Endothelial cell of umbilical vein (primary cell): ENCODE results near the gene TEKT1. TPM values are rescaled to one million over a fixed set of nuclear protein-coding genes. Genes with fewer than 3 reads are reported as not detected.
A peak's percentile ranks its signal among the peaks of the same experiment; 100 is the strongest.

Experiments
- BruUV-seq: library from RNA; stranded (reverse); fragments of 400-500 nt; replicated peaks from 2 replicates; lab custom pipeline; 2021; lab: Mats Ljungman, UMichigan
- CTCF ChIA-PET: fragments of 300-600, 350-600 bp; sonication (Branson Sonifier 250); formaldehyde crosslinking; loops from one replicate; lab custom pipeline; 2021; ENCODE audit warnings: antibody characterized with exemption, inconsistent platforms; lab: Charles Lee
- POLR2A ChIA-PET: fragments of 300-600, 350-600 bp; sonication (Branson Sonifier 250); formaldehyde crosslinking; loops from one replicate; lab custom pipeline; 2021; ENCODE audit warnings: antibody characterized with exemption, inconsistent platforms; lab: Charles Lee
- DNase-seq: peaks from one replicate; pipeline ENCODE4 v3.0.0-alpha.2; 2011; ENCODE audit warnings: low read depth, low spot score
- FAIRE-seq: peaks from 2 replicates; lab custom pipeline; 2011; peaks lifted over from hg19 to GRCh38; lab: Jason Lieb, UNC
- H2AFZ ChIP-seq: 2 replicates; pipeline ENCODE4 v1.6.0; 2012; ENCODE audit warnings: low read depth, low read length, control low read depth, inconsistent platforms
- H3K27ac ChIP-seq: 2 replicates; pipeline ENCODE4 v1.5.1; 2011; ENCODE audit warnings: low read depth, mild to moderate bottlenecking, control low read depth, low read length, moderate library complexity; ENCODE audit not compliant: insufficient read depth
- H3K27me3 ChIP-seq, 2 experiments: 2 replicates each; pipeline versions ENCODE4 v1.6.0 to v1.6.1; 2011; ENCODE audit warnings: low read length in 2 of 2, mixed read lengths in 1 of 2; ENCODE audit not compliant: control insufficient read depth in 2 of 2, insufficient read depth in 2 of 2
- H3K36me3 ChIP-seq, 2 experiments: 2 replicates in 1 of 2; 3 replicates in 1 of 2; pipeline ENCODE4 v1.5.1; 2011; ENCODE audit warnings: low read length in 2 of 2, mild to moderate bottlenecking in 1 of 2, moderate library complexity in 1 of 2; ENCODE audit not compliant: control insufficient read depth in 2 of 2, insufficient read depth in 2 of 2; ENCODE audit errors: extremely low read depth in 1 of 2
- H3K4me1 ChIP-seq: 3 replicates; pipeline ENCODE4 v1.5.1; 2011; ENCODE audit warnings: mild to moderate bottlenecking, low read length; ENCODE audit not compliant: control insufficient read depth, insufficient read depth; ENCODE audit errors: extremely low read depth
- H3K4me2 ChIP-seq: 2 replicates; pipeline ENCODE4 v1.6.1; 2011; ENCODE audit warnings: low read length, control low read depth, mixed read lengths; ENCODE audit not compliant: insufficient read depth
- H3K4me3 ChIP-seq, 3 experiments: fragments of 200-600 bp in 1 of 3; sonication (generic), shearing (Covaris generic) in 1 of 3; replicated peaks in 1 of 3; 2 replicates each; pipeline ENCODE4 v1.5.1; 2011 to 2016; ENCODE audit warnings: control low read depth in 3 of 3, low read length in 3 of 3, mild to moderate bottlenecking in 2 of 3, inconsistent platforms in 1 of 3, low read depth in 1 of 3, moderate library complexity in 1 of 3; ENCODE audit not compliant: insufficient read depth in 1 of 3
- H3K79me2 ChIP-seq: 2 replicates; pipeline ENCODE4 v1.6.0; 2012; ENCODE audit warnings: low read length, inconsistent platforms; ENCODE audit not compliant: control insufficient read depth, insufficient read depth
- H3K9ac ChIP-seq: replicated peaks from 2 replicates; pipeline ENCODE3; 2011; ENCODE audit warnings: low read length, control low read depth; ENCODE audit not compliant: insufficient read depth; ENCODE audit errors: extremely low read depth
- H3K9me1 ChIP-seq: replicated peaks from 3 replicates; pipeline ENCODE4 v1.6.0; 2011; ENCODE audit warnings: mild to moderate bottlenecking, low read length; ENCODE audit not compliant: control insufficient read depth, insufficient read depth; ENCODE audit errors: extremely low read depth
- H3K9me3 ChIP-seq: replicated peaks from 2 replicates; pipeline ENCODE4 v1.5.1; 2012; ENCODE audit warnings: low read length, inconsistent platforms; ENCODE audit not compliant: control insufficient read depth, insufficient read depth
- H4K20me1 ChIP-seq: replicated peaks from 2 replicates; pipeline ENCODE3; 2011; ENCODE audit warnings: mild to moderate bottlenecking, low read length; ENCODE audit not compliant: control insufficient read depth, insufficient read depth; ENCODE audit errors: extremely low read depth
- EZH2 ChIP-seq: IDR thresholded peaks from 2 replicates; pipeline ENCODE4 v1.6.1; 2012; ENCODE audit warnings: borderline replicate concordance, low read depth, mild to moderate bottlenecking, moderate library complexity, low read length, inconsistent platforms; ENCODE audit not compliant: severe bottlenecking
- FOS ChIP-seq: IDR thresholded peaks from 2 replicates; pipeline ENCODE4 v1.6.1; 2011; ENCODE audit warnings: mild to moderate bottlenecking, low read length, moderate library complexity, borderline replicate concordance; ENCODE audit not compliant: insufficient read depth
- GATA2 ChIP-seq: IDR thresholded peaks from 2 replicates; pipeline ENCODE4 v1.7.0; 2011; ENCODE audit warnings: low read depth, mild to moderate bottlenecking, moderate library complexity, mixed read lengths, low read length; ENCODE audit not compliant: insufficient read length, insufficient read depth
- JUN ChIP-seq: IDR thresholded peaks from 2 replicates; pipeline ENCODE4 v1.6.1; 2011; ENCODE audit warnings: borderline replicate concordance, low read depth; ENCODE audit not compliant: insufficient read length, insufficient read depth
- MYC ChIP-seq: IDR thresholded peaks from one replicate; pipeline ENCODE4 v1.6.1; 2011; ENCODE audit warnings: mild to moderate bottlenecking, low read depth, low read length
- POLR2A ChIP-seq: IDR thresholded peaks from 2 replicates; pipeline ENCODE4 v1.6.1; 2012; ENCODE audit warnings: low read depth, mild to moderate bottlenecking, control low read depth, low read length
- POLR2AphosphoS5 ChIP-seq: IDR thresholded peaks from 2 replicates; pipeline ENCODE4 v1.6.1; 2012; ENCODE audit warnings: low read depth, mild to moderate bottlenecking, control low read depth, low read length, moderate library complexity; ENCODE audit not compliant: insufficient read depth
- dilution Hi-C: fragments of 300-500 bp; cut with MboI; formaldehyde crosslinking; loops from one replicate; pipeline ENCODE4 v1.15.0; 2019; ENCODE audit warnings: low sequenced_read_pairs; ENCODE audit not compliant: extremely low pct_ligation_motif_present
- intact Hi-C: fragments of 100-400 bp; cut with micrococcal nuclease; formaldehyde crosslinking; loops from one replicate; pipeline ENCODE4 v1.10.0; 2022
- polyA plus RNA-seq, 4 experiments: library from polyadenylated mRNA; depleted of rRNA in 3 of 4; stranded (reverse) in 3 of 4; unstranded in 1 of 4; fragments of >200 nt; gene quantifications; 2 replicates each; pipeline versions ENCODE4 v1.2.1 to v1.2.3, GENCODE V29; 2011 to 2012; ENCODE audit warnings: missing spikeins in 1 of 4
- total RNA-seq: library from RNA; stranded (reverse); gene quantifications from 2 replicates; pipeline ENCODE4 v1.2.3, GENCODE V29; 2021
- TF ChIP-seq, protein P1 (sequence below): IDR thresholded peaks from 2 replicates; pipeline ENCODE4 v1.6.1; 2011; ENCODE audit not compliant: insufficient read depth, insufficient read length
- TF ChIP-seq, protein P2 (sequence below), 2 donors: IDR thresholded peaks; 1 replicate in 1 of 2; 2 replicates in 1 of 2; pipeline ENCODE4 v1.5.1; 2011; ENCODE audit warnings: low read length in 2 of 2, mild to moderate bottlenecking in 2 of 2, moderate library complexity in 2 of 2, control low read depth in 1 of 2, inconsistent platforms in 1 of 2, low read depth in 1 of 2; ENCODE audit not compliant: insufficient read depth in 1 of 2; ENCODE audit errors: extremely low read depth in 1 of 2

TEKT1 gene
- total and polyA plus RNA-seq, 2 donors (not counting 3 experiments of a cell fraction or from before 2014, with no cell fraction given), result not detected

DNA sequence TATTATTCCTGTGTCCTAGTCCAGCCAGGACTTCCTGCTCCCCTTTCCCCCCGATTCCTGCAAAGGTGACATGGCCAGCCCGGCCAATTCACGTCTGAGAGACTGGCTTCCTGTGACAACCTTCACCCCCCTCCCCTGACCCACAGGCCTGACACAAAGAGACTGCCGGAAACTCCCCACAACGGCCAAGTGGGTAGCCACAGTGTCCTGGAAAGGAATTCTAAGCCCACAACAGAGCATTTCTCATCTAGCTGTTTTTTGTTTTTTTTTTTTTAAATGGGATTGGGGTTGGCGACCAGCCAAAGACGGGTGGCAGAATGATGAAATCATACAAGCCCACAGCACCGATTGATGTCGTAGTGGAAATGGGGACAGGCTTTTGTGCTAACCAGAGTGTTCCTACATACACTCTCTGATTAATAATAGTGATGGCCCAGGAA, 78.5 kb downstream of the TEKT1 start:
- dilution Hi-C loops (no loop called here), intact Hi-C loops (loop anchor here (1.0 to 2.0 kb wide), 4 partner anchors 33 to 270 kb away; partner anchors contain the start of genes BCL6B, C17orf100, MED31 and RNASEK)
- no TSS peak for BruUV-seq
- DNase-seq (peak; percentile 87), FAIRE-seq (peak; percentile 82)
- Histone ChIP-seq H4K20me1 (no peaks in the 10 kb centered on the region), H3K4me3 (peak overlapping the region in 1 of 3 experiments; percentile 13), H3K27ac (peak overlapping the region; percentile 96), H3K27me3 (no peaks in the 10 kb centered on the region), H3K79me2 (no peaks in the 10 kb centered on the region), H3K4me1 (peaks cover 36% of the 10 kb centered on the region), H3K36me3 (no peaks in the 10 kb centered on the region), H3K9me3 (no peaks in the 10 kb centered on the region), H3K9me1 (no peaks in the 10 kb centered on the region), H2AFZ (no peak overlapping the region), H3K9ac (peak overlapping the region; percentile 77), H3K4me2 (peak overlapping the region; percentile 65)
- ChIA-PET CTCF (interaction anchor here (1.0 to 5.8 kb wide), 2 partner anchors 19 to 90 kb away, joined by 3 to 81 read pairs; no protein-coding TSS in a partner anchor), POLR2A (no interaction called here)
- TF ChIP-seq JUN (no peak), MYC (no peak), POLR2A (no peak), POLR2AphosphoS5 (peak; percentile 39), FOS (peak; percentile 26), EZH2 (no peak), GATA2 (no peak)
- TF ChIP-seq, protein P1, sequence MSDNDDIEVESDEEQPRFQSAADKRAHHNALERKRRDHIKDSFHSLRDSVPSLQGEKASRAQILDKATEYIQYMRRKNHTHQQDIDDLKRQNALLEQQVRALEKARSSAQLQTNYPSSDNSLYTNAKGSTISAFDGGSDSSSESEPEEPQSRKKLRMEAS, result no peak
- TF ChIP-seq, protein P2, sequence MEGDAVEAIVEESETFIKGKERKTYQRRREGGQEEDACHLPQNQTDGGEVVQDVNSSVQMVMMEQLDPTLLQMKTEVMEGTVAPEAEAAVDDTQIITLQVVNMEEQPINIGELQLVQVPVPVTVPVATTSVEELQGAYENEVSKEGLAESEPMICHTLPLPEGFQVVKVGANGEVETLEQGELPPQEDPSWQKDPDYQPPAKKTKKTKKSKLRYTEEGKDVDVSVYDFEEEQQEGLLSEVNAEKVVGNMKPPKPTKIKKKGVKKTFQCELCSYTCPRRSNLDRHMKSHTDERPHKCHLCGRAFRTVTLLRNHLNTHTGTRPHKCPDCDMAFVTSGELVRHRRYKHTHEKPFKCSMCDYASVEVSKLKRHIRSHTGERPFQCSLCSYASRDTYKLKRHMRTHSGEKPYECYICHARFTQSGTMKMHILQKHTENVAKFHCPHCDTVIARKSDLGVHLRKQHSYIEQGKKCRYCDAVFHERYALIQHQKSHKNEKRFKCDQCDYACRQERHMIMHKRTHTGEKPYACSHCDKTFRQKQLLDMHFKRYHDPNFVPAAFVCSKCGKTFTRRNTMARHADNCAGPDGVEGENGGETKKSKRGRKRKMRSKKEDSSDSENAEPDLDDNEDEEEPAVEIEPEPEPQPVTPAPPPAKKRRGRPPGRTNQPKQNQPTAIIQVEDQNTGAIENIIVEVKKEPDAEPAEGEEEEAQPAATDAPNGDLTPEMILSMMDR (IDR thresholded peaks at IDR 0.05; ENCODE audit: extremely low read depth in 1 of 2, insufficient read depth in 1 of 2, low read depth in 1 of 2, low read length in 2 of 2), result no peak
